ENCODE data around the gene PARD3B. TPM values are rescaled to one million over a fixed set of nuclear protein-coding genes. Genes with fewer than 3 reads are reported as not detected.

Gene PARD3B
- total and polyA plus RNA-seq, 5 donors from 2014 or later = 0.03 to 0.68 (median 0.08) TPM; not detected in 1

- peaks cover 2% of the 10 kb centered on the region for H3K27me3 ChIP-seq (ENCODE audit: control insufficient read depth, insufficient read depth, low read length)
- Mint-ChIP-seq H3K36me3 (no peaks in the 10 kb centered on the region), H3K4me1 (peaks cover 0 to 3% (median 0%) of the 10 kb centered on the region in 4 donors), H3K27ac (no peak overlapping the region), H3K9me3 (peaks cover 0 to 4% (median 0%) of the 10 kb centered on the region in 7 donors), H3K27me3 (peaks cover 20% of the 10 kb centered on the region), H3K4me3 (no peak overlapping the region)
- no peak for DNase-seq
- H3K36me3 ChIP-seq (ENCODE audit: control insufficient read depth, insufficient read depth, low read length) = no peaks in the 10 kb centered on the region
- no peak overlapping the region for H3K4me3 ChIP-seq (ENCODE audit: low read depth, low read length)
- H3K9me3 ChIP-seq (ENCODE audit: control insufficient read depth in 2 of 2, low read length in 2 of 2) = no peaks in the 10 kb centered on the region
- no peak overlapping the region for H3K27ac ChIP-seq (ENCODE audit: insufficient read depth, low read length, poor library complexity, severe bottlenecking)
- H3K4me1 ChIP-seq (ENCODE audit: control insufficient read depth, insufficient read depth, low read length, poor library complexity, severe bottlenecking) = no peaks in the 10 kb centered on the region
- ATAC-seq (ENCODE audit: low read depth in 2 of 2) = no peak
Measured at GRCh38 chr2:204827701-204828590, 282.7 kb downstream of the PARD3B start.

GRCh38 chr2:204834716-204835384, 289.6 kb downstream of the PARD3B start:
- no peaks in the 10 kb centered on the region for H3K9me3 ChIP-seq (ENCODE audit: control insufficient read depth in 2 of 2, low read length in 2 of 2)
- ATAC-seq (ENCODE audit: low read depth in 2 of 2) (no peak), DNase-seq (no peak)
- Mint-ChIP-seq H3K27ac (no peak overlapping the region), H3K9me3 (peaks cover 0 to 4% (median 0%) of the 10 kb centered on the region in 7 donors), H3K4me1 (no peaks in the 10 kb centered on the region), H3K36me3 (no peaks in the 10 kb centered on the region), H3K4me3 (no peak overlapping the region), H3K27me3 (peaks cover 13% of the 10 kb centered on the region)
- peaks cover 3% of the 10 kb centered on the region for H3K27me3 ChIP-seq (ENCODE audit: control insufficient read depth, insufficient read depth, low read length)
- no peak overlapping the region for H3K4me3 ChIP-seq (ENCODE audit: low read depth, low read length)
- H3K36me3 ChIP-seq (ENCODE audit: control insufficient read depth, insufficient read depth, low read length) = no peaks in the 10 kb centered on the region
- no peak overlapping the region for H3K27ac ChIP-seq (ENCODE audit: insufficient read depth, low read length, poor library complexity, severe bottlenecking)
- no peaks in the 10 kb centered on the region for H3K4me1 ChIP-seq (ENCODE audit: control insufficient read depth, insufficient read depth, low read length, poor library complexity, severe bottlenecking)

GRCh38 chr2:204835786-204836185, 290.5 kb downstream of the PARD3B start:
- H3K4me3 ChIP-seq (ENCODE audit: low read depth, low read length) = no peak overlapping the region
- ATAC-seq (ENCODE audit: low read depth in 2 of 2) (no peak), DNase-seq (no peak)
- Mint-ChIP-seq H3K9me3 (peaks cover 0 to 3% (median 0%) of the 10 kb centered on the region in 7 donors), H3K27ac (no peak overlapping the region), H3K27me3 (peaks cover 15% of the 10 kb centered on the region), H3K4me1 (peaks cover 0 to 5% (median 0%) of the 10 kb centered on the region in 4 donors), H3K36me3 (no peaks in the 10 kb centered on the region), H3K4me3 (no peak overlapping the region)
- no peak overlapping the region for H3K27ac ChIP-seq (ENCODE audit: insufficient read depth, low read length, poor library complexity, severe bottlenecking)
- H3K27me3 ChIP-seq (ENCODE audit: control insufficient read depth, insufficient read depth, low read length) = peaks cover 3% of the 10 kb centered on the region
- no peaks in the 10 kb centered on the region for H3K36me3 ChIP-seq (ENCODE audit: control insufficient read depth, insufficient read depth, low read length)
- H3K9me3 ChIP-seq (ENCODE audit: control insufficient read depth in 2 of 2, low read length in 2 of 2) = no peaks in the 10 kb centered on the region
- no peaks in the 10 kb centered on the region for H3K4me1 ChIP-seq (ENCODE audit: control insufficient read depth, insufficient read depth, low read length, poor library complexity, severe bottlenecking)

DNA sequence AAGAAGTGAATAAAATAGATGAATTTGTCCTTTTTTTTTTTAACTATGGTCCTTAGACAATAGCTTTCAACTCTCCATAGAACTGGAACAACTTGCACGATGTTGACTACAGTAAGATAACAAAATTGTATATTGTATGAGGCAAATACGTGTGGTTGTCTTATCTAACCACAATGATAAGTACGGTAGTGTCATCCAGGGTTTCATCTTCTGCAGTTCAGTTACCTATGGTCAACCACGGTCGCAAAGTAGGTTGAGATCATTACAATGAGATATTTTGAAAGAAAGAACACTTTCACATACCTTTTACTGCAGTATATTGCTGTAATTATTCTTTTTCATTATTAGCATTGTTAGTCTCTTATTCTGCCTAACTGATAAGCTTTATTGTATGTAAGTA, 295.2 kb downstream of the PARD3B start:
- Histone ChIP-seq H3K27me3 (ENCODE audit: control insufficient read depth, insufficient read depth, low read length) (peaks cover 3% of the 10 kb centered on the region), H3K4me1 (ENCODE audit: control insufficient read depth, insufficient read depth, low read length, poor library complexity, severe bottlenecking) (no peaks in the 10 kb centered on the region), H3K4me3 (ENCODE audit: low read depth, low read length) (no peak overlapping the region), H3K27ac (ENCODE audit: insufficient read depth, low read length, poor library complexity, severe bottlenecking) (no peak overlapping the region), H3K9me3 (ENCODE audit: control insufficient read depth in 2 of 2, low read length in 2 of 2) (no peaks in the 10 kb centered on the region), H3K36me3 (ENCODE audit: control insufficient read depth, insufficient read depth, low read length) (no peaks in the 10 kb centered on the region)
- Mint-ChIP-seq H3K4me3 (no peak overlapping the region), H3K27ac (no peak overlapping the region), H3K27me3 (peaks cover 12% of the 10 kb centered on the region), H3K9me3 (peaks cover 0 to 3% (median 0%) of the 10 kb centered on the region in 7 donors), H3K36me3 (no peaks in the 10 kb centered on the region), H3K4me1 (peaks cover 0 to 11% (median 3%) of the 10 kb centered on the region in 4 donors)
- DNase-seq (peak in 1 of 3 donors; percentile 12), ATAC-seq (ENCODE audit: low read depth in 2 of 2) (no peak)

DNA sequence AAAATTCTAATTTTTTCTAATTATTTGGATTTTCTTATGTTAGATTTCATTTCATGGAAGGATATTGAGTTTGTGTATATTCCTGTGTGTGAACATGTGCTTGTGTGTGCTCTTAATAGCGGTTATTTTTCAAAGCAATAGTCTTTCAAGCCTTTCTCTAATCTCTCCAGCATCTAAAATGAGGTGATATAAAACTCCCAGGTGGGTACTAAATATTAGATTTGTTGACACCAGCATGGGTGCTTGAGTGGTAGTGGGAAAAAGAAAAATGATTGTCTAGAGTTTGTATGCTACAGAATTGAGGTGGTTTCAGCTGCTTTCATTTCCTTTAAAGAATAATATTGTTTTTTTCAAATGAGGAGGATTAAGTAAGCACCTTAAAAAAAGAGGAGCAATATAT, 296.8 kb downstream of the PARD3B start:
- H3K27ac ChIP-seq (ENCODE audit: insufficient read depth, low read length, poor library complexity, severe bottlenecking) = no peak overlapping the region
- H3K27ac Mint-ChIP-seq = no peak overlapping the region
- H3K4me1 Mint-ChIP-seq = peaks cover 0 to 11% (median 3%) of the 10 kb centered on the region in 4 donors
- ATAC-seq (ENCODE audit: low read depth in 2 of 2) (no peak), DNase-seq (no peak)
- no peaks in the 10 kb centered on the region for H3K36me3 ChIP-seq (ENCODE audit: control insufficient read depth, insufficient read depth, low read length)
- peaks cover 0 to 3% (median 0%) of the 10 kb centered on the region in 7 donors for H3K9me3 Mint-ChIP-seq
- no peaks in the 10 kb centered on the region for H3K36me3 Mint-ChIP-seq
- H3K27me3 Mint-ChIP-seq = peaks cover 21% of the 10 kb centered on the region
- H3K4me3 ChIP-seq (ENCODE audit: low read depth, low read length) = no peak overlapping the region
- no peak overlapping the region for H3K4me3 Mint-ChIP-seq
- H3K27me3 ChIP-seq (ENCODE audit: control insufficient read depth, insufficient read depth, low read length) = peaks cover 3% of the 10 kb centered on the region
- H3K4me1 ChIP-seq (ENCODE audit: control insufficient read depth, insufficient read depth, low read length, poor library complexity, severe bottlenecking) = no peaks in the 10 kb centered on the region
- no peaks in the 10 kb centered on the region for H3K9me3 ChIP-seq (ENCODE audit: control insufficient read depth in 2 of 2, low read length in 2 of 2)

DNA sequence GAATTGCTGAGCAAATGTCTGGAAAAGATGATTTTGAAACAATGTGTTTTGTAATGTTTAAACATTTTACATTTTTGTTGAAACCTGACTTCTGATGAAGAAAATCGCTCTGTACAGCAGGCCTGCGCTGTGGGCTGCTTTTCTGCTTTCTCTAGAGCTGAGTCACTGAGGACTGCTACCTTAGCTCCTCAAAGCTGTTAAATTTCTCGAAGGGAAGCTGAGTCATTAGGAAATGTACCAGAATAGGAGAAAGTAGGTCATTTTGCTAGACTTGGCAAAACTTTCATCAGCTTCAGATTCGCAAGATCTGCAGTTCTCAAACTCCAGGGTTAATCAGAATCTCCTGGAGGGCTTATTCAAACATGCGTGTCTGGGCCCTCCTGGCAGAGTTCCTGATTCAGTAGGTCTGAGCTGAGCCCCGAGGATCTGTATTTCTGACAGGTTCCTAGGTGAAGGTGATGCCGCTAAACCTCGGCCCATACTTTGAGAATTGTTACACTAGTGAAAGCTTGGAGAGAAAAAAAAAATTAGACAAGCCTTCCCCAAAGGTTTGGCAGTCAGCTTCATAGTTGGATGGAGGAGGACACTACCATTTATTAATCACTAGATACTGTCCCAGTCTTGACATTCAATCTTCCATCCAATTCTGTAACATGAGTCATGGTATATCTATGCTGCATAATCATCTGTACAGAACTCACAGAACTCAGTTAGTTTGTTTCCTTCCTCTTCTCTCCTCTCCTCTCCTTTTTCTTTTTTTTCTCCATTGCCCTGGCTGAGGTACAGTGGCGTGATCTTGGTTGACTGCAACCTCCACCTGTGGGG, 297.6 kb downstream of the PARD3B start:
- peak overlapping the region in 1 of 3 donors; percentile 28 for H3K27ac Mint-ChIP-seq
- H3K36me3 Mint-ChIP-seq = no peaks in the 10 kb centered on the region
- H3K4me1 Mint-ChIP-seq = peaks cover 0 to 11% (median 3%) of the 10 kb centered on the region in 4 donors
- H3K9me3 Mint-ChIP-seq = peaks cover 0 to 1% (median 0%) of the 10 kb centered on the region in 7 donors
- ATAC-seq (ENCODE audit: low read depth in 2 of 2) = peak; percentile 45 to 48
- H3K4me3 ChIP-seq (ENCODE audit: low read depth, low read length) = no peak overlapping the region
- DNase-seq = peak in 1 of 3 donors; percentile 42
- peaks cover 21% of the 10 kb centered on the region for H3K27me3 Mint-ChIP-seq
- H3K4me1 ChIP-seq (ENCODE audit: control insufficient read depth, insufficient read depth, low read length, poor library complexity, severe bottlenecking) = no peaks in the 10 kb centered on the region
- no peak overlapping the region for H3K27ac ChIP-seq (ENCODE audit: insufficient read depth, low read length, poor library complexity, severe bottlenecking)
- peaks cover 3% of the 10 kb centered on the region for H3K27me3 ChIP-seq (ENCODE audit: control insufficient read depth, insufficient read depth, low read length)
- H3K9me3 ChIP-seq (ENCODE audit: control insufficient read depth in 2 of 2, low read length in 2 of 2) = no peaks in the 10 kb centered on the region
- H3K4me3 Mint-ChIP-seq = peak overlapping the region in 1 of 4 donors; percentile 28
- H3K36me3 ChIP-seq (ENCODE audit: control insufficient read depth, insufficient read depth, low read length) = no peaks in the 10 kb centered on the region

DNA sequence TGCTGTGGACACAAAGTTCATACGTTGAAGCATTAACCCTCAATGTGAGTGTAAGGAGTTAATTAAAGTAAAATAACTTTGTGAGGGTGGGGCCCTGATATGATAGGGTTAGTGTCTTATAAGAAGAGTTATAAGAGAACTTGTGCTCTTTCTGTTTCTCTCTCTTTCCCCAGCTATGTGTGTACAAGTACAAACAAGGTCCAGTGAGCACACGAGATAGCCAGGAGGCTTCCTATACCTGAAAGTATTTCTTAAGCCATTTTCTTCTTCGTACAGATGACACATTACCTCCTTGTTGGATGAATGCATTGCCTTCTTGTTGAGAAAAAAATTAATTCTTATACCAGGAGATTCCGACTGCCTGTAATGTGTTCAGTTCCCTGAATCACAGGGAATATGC, 301.2 kb downstream of the PARD3B start:
- DNase-seq = no peak
- Histone ChIP-seq H3K36me3 (ENCODE audit: control insufficient read depth, insufficient read depth, low read length) (no peaks in the 10 kb centered on the region), H3K4me1 (ENCODE audit: control insufficient read depth, insufficient read depth, low read length, poor library complexity, severe bottlenecking) (no peaks in the 10 kb centered on the region), H3K27ac (ENCODE audit: insufficient read depth, low read length, poor library complexity, severe bottlenecking) (no peak overlapping the region), H3K4me3 (ENCODE audit: low read depth, low read length) (no peak overlapping the region), H3K27me3 (ENCODE audit: control insufficient read depth, insufficient read depth, low read length) (peaks cover 4% of the 10 kb centered on the region), H3K9me3 (ENCODE audit: control insufficient read depth in 2 of 2, low read length in 2 of 2) (no peaks in the 10 kb centered on the region)
- H3K9me3 Mint-ChIP-seq = no peaks in the 10 kb centered on the region
- no peak overlapping the region for H3K27ac Mint-ChIP-seq
- H3K27me3 Mint-ChIP-seq = peaks cover 17% of the 10 kb centered on the region
- no peak overlapping the region for H3K4me3 Mint-ChIP-seq
- H3K36me3 Mint-ChIP-seq = no peaks in the 10 kb centered on the region
- H3K4me1 Mint-ChIP-seq = peaks cover 0 to 5% (median 3%) of the 10 kb centered on the region in 4 donors
- no peak for ATAC-seq (ENCODE audit: low read depth in 2 of 2)

Measured in CD4-positive, CD25-positive, alpha-beta regulatory T cell (primary cell).